Osteocyte (in vitro differentiated cells): ENCODE measurements around the gene CACNA2D1. TPM values are rescaled to one million over a fixed set of nuclear protein-coding genes. Genes with fewer than 3 reads are reported as not detected.

ENCODE experiments used
- DNase-seq: peaks from one replicate; pipeline ENCODE4 v3.0.0; 2021; ENCODE audit warnings: mixed read lengths; ENCODE audit not compliant: unreplicated experiment; ENCODE audit errors: extremely low spot score
- H3K27ac Mint-ChIP-seq: one replicate; pipeline ENCODE4 v1.8.0; 2021; ENCODE audit warnings: mild to moderate bottlenecking, mixed read lengths; ENCODE audit not compliant: unreplicated experiment
- H3K27me3 Mint-ChIP-seq: one replicate; pipeline ENCODE4 v1.8.0; 2021; ENCODE audit warnings: mixed read lengths; ENCODE audit not compliant: unreplicated experiment
- H3K36me3 Mint-ChIP-seq: one replicate; pipeline ENCODE4 v1.8.0; 2021; ENCODE audit warnings: mixed read lengths; ENCODE audit not compliant: unreplicated experiment
- H3K4me1 Mint-ChIP-seq: one replicate; pipeline ENCODE4 v1.8.0; 2021; ENCODE audit warnings: mixed read lengths; ENCODE audit not compliant: unreplicated experiment
- H3K4me3 Mint-ChIP-seq: one replicate; pipeline ENCODE4 v1.8.0; 2021; ENCODE audit warnings: mild to moderate bottlenecking, moderate library complexity, mixed read lengths; ENCODE audit not compliant: unreplicated experiment
- H3K9me3 Mint-ChIP-seq: one replicate; pipeline ENCODE4 v1.8.0; 2021; ENCODE audit warnings: mixed read lengths; ENCODE audit not compliant: unreplicated experiment
- total RNA-seq: library from RNA; stranded (reverse); gene quantifications from 2 replicates; pipeline ENCODE4 v1.2.1, GENCODE V29; 2021
- TF ChIP-seq, protein P1 (sequence below): fragments of 200-600 bp; sonication (generic); IDR thresholded peaks from 2 replicates; pipeline ENCODE4 v1.5.0; 2021; ENCODE audit warnings: antibody characterized with exemption, mild to moderate bottlenecking, moderate library complexity

Gene CACNA2D1
- total RNA-seq, 1 donor from 2014 or later = 24.3 TPM

DNA sequence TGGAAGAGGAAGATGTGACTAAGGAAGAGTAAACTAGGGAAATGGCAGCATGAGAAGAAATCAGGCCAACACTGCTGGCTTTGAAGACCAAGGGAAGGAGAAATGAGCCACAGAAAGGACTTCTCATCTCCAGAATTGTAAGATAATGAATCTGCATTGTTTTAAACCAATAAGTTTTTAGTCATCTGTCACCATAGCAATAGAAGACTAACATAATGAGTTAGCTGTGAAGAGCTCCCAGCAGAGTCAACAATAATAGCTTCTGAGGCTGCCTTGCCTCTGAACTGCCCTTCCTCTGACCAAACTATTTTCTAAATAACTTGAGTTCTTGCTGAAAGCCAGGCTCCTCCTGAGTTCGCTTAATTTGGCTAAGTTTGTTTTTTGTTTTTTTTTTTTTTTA is 103.6 kb downstream of the CACNA2D1 start:
- Mint-ChIP-seq H3K4me1 (no peaks in the 10 kb centered on the region), H3K27me3 (no peaks in the 10 kb centered on the region), H3K27ac (no peak overlapping the region), H3K36me3 (peaks cover 1% of the 10 kb centered on the region), H3K9me3 (no peaks in the 10 kb centered on the region), H3K4me3 (no peak overlapping the region)
- TF ChIP-seq, protein P1, sequence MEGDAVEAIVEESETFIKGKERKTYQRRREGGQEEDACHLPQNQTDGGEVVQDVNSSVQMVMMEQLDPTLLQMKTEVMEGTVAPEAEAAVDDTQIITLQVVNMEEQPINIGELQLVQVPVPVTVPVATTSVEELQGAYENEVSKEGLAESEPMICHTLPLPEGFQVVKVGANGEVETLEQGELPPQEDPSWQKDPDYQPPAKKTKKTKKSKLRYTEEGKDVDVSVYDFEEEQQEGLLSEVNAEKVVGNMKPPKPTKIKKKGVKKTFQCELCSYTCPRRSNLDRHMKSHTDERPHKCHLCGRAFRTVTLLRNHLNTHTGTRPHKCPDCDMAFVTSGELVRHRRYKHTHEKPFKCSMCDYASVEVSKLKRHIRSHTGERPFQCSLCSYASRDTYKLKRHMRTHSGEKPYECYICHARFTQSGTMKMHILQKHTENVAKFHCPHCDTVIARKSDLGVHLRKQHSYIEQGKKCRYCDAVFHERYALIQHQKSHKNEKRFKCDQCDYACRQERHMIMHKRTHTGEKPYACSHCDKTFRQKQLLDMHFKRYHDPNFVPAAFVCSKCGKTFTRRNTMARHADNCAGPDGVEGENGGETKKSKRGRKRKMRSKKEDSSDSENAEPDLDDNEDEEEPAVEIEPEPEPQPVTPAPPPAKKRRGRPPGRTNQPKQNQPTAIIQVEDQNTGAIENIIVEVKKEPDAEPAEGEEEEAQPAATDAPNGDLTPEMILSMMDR = no peak
- no peak for DNase-seq

DNA sequence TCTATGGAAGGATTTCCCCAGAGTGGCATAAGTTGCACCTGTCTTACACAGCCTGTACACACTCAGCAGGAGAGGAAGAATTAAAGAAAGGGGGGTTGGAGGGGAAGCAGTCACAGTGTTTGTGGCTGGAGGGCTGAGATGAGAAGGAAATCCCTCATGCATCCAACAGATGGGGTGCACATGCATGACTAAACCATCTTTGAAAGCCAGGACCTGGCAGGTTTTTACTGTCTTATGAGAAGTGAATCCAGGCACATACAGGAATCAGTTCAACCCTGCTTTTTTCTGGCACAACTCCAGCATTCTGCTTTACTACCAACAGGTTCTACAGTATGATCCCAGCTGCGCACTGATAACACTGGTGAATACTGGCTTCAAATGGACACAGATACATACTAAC is 107.7 kb downstream of the CACNA2D1 start:
- TF ChIP-seq, protein P1 = no peak
- no peaks in the 10 kb centered on the region for H3K9me3 Mint-ChIP-seq
- H3K4me1 Mint-ChIP-seq = no peaks in the 10 kb centered on the region
- H3K36me3 Mint-ChIP-seq = peaks cover 10% of the 10 kb centered on the region
- no peaks in the 10 kb centered on the region for H3K27me3 Mint-ChIP-seq
- H3K4me3 Mint-ChIP-seq = no peak overlapping the region
- H3K27ac Mint-ChIP-seq = no peak overlapping the region
- DNase-seq = no peak

DNA sequence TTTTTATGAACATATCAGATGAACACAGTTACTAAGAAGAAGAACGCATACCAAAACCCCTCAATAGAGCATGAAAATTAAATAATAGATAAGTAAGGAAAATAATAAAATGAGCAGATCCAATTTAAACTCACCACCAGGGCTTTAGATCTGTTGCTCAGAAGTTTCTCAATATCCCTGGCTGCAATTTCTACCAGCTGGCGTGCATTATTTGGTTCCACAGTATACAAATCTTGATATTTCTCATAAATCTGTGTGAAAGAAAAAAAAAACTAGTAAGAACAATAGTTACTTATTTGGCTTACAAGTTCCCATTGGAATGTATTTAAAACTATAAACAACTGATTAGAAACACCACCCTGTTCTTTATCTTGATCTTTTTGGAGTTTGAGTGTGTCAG is 108.6 kb downstream of the CACNA2D1 start:
- H3K9me3 Mint-ChIP-seq = no peaks in the 10 kb centered on the region
- TF ChIP-seq, protein P1 = no peak
- no peaks in the 10 kb centered on the region for H3K27me3 Mint-ChIP-seq
- no peaks in the 10 kb centered on the region for H3K4me1 Mint-ChIP-seq
- no peak for DNase-seq
- no peak overlapping the region for H3K27ac Mint-ChIP-seq
- peaks cover 10% of the 10 kb centered on the region for H3K36me3 Mint-ChIP-seq
- no peak overlapping the region for H3K4me3 Mint-ChIP-seq

DNA sequence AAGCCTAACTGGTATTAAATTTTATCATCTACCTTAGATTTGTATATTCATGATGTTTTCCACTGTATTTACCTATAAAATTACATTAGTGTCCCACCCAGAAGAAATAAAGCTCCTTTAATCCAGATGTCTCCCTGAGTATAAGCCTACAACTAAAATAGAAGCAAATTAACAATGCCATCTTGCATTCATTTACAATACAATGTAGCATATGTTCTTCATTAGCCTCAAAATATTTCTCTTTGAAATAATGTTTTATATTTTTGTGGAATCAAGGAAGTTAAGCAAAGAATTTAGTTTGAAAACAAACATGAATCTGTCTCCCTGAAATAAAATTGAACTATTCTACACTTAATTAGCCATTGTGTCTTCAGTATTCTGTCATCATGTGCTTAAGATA is 112.3 kb downstream of the CACNA2D1 start:
- no peak for DNase-seq
- TF ChIP-seq, protein P1 = no peak
- Mint-ChIP-seq H3K9me3 (no peaks in the 10 kb centered on the region), H3K27me3 (no peaks in the 10 kb centered on the region), H3K4me3 (no peak overlapping the region), H3K4me1 (no peaks in the 10 kb centered on the region), H3K36me3 (peaks cover 15% of the 10 kb centered on the region), H3K27ac (no peak overlapping the region)

DNA sequence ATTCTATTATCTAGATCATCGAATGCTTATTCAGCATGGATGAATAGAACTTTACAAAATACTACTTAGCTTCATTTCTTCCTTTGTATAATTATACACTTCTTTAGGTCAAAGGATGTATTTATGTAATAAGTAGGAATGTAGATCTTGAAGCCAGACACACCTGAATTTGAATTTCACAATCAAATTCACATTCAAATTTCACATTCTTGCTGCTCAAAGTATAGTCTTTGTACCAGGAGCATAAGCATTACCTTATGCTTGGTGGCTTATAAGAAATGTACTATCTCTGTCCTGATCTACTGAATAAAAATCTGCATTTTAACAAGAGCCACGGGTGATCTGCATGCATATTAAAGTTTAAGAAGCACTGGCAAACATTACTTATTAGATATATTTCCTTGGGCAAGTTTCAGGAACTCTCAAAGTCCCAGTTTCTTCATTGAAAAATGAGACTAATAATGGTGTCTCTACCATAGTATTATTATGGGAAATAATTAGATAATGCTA is 112.8 kb downstream of the CACNA2D1 start:
- H3K4me1 Mint-ChIP-seq = no peaks in the 10 kb centered on the region
- no peak for DNase-seq
- peaks cover 15% of the 10 kb centered on the region for H3K36me3 Mint-ChIP-seq
- no peak overlapping the region for H3K27ac Mint-ChIP-seq
- H3K9me3 Mint-ChIP-seq = no peaks in the 10 kb centered on the region
- no peaks in the 10 kb centered on the region for H3K27me3 Mint-ChIP-seq
- TF ChIP-seq, protein P1 = no peak
- no peak overlapping the region for H3K4me3 Mint-ChIP-seq
